ENCODE data around the gene ACADVL. TPM values are rescaled to one million over a fixed set of nuclear protein-coding genes. Genes with fewer than 3 reads are reported as not detected.

The ACADVL gene
- total RNA-seq, result 194 and 236 TPM in 2 replicates

GRCh38 chr17:7219812-7220592 is at the start of gene ACADVL, which contains the start of gene DLG4:
Gene ACADVL (plus strand): TSS chr17:7219938. CDS start chr17:7219985, 47 bp downstream.
Gene DLG4 (minus strand): TSS chr17:7219836.

DNA sequence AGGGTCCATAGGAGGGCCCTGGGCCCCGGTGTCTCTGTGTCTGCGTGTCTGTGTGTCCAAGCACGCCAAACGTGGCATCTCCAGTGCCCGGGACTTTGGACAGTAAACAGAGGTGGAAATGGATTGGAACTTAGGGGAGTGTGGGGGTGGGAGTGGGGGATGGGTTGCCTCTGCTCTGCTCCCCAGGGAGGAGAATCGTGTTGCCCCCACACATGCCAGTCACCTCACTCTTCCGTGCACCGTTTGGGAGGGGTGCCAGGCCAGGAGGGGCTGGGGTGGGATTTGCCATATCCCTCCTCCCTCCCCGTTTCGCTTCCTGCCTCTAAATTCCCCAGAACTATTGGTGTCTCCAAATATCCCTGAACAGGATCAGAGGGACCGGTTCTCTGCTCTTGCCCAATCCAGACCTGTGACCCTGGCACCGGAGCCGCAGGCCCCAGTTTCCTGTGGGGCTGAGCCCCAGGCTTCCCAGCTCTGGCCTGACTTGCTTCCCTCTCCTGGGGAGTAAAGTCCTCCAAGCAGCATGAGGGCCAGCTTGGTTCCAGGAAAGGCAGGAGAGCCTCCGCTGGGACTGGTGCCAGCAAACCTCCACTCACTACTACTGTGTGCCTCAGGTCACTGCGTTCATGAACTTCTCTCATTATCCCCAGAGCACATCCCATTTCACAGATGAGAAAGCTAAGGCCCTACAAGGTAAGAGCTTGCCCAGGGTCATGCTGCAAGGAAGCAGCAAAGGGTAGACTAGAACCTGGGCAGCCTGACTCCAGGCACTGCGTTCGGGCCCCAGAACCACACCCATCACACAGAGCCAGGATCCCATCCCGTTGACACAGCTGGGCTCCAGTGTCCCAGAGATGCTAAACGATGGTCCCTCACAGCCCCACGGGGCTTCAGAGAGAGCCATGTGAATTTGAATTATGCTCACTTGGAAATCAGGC is 40.2 kb upstream of the ACADVL start, which contains the start of gene ASGR1:
Gene ASGR1 (minus strand): TSS at position 54 of the 938 bp plus-strand sequence. CDS start 807 bp downstream, outside the sequence.

DNA sequence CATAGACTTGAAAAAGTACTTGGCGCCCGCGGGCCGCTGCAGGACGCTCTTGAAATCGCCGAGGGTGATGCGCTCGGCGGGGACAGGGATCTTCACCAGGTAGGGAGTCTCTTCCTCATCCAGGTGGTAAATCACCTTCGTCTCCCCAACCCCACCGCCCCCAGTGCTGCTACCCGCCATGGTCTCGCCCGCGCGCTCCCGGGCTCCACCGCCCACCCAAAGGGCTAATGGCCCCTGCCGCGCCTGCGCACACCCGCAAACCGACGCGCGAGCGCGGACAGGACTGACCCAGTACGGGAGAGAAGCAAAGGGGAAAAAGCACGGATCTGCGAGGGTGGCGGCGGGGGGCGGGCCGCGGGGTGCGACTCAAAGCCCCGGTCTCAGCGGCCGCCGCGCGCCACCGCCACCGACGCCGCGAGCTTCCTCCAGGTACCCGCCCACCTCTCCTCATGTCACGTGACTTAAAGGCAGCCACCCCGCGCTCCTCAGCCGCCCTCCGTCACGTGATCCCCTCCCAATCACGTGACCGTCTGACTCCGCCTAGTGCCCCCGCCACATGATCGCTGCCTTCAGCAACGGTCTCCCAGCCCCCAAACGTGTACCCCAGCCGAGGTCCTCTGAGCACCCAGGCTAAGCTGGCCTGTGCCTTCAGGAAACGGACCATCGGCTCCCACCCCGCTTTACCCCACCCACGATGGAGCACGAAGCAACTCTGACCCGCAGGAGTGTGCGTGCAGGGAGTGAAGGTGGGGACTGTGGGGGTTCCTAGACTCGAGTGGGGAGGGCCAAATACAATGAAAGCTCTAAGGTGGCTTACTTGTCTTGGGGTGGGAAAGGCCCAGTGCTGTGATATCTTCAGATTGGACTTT is 14.6 kb downstream of the ACADVL start, which contains the start of gene DVL2:
Gene DVL2 (minus strand): TSS at position 435 of the 869 bp plus-strand sequence. CDS start 255 bp downstream, at position 180.

GRCh38 chr17:7239091-7240027 is 19.6 kb downstream of the ACADVL start, which contains the start of gene PHF23:
Gene PHF23 (minus strand): TSS chr17:7239457. CDS start chr17:7239279, 178 bp downstream.

DNA sequence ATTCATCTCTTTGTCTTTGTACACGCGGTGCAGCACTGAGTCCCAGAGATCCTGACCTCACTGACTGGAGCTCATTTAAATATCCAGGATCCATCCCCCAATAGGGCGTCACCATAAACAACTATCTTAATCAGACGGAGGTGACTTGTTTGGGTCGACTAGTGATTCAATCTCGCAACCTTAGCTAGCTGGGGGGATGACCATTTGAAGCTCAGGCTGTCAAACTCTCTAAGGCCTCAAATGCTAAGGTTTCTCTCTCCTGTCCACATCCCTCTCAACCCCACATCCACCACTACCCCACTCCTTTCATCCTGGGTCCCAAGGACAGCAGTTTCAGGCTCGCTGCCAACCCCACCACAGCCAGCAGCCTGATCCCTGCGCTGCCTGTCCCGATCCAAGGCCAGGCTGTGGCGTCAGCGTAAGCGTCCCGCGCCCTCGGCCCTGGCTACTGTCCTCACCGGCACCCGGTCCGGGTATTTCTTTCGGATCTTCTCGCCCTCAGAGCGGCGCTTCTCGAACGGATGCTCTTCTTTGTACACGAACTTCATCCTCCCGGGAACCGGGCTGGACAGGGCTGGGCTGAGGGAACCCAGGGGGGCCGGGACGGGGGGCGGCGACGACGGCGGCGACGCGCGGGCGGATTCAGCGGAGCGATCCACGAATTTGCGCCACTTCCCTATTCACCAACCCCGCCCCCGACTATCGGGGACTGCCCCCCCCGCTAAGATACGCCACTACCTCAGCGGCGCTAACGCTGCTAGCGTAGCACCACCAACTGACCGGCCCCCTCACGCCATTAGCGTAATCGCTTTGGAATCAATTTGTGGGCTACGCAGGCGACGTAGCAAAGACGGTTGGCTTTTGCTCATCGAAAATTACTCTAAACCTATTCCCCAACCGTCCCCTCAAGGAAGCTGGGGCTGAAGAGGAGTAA is 22.3 kb downstream of the ACADVL start, which contains the start of gene GABARAP:
Gene GABARAP (minus strand): TSS at position 667 of the 934 bp plus-strand sequence. CDS start 119 bp downstream, at position 548.

DNA sequence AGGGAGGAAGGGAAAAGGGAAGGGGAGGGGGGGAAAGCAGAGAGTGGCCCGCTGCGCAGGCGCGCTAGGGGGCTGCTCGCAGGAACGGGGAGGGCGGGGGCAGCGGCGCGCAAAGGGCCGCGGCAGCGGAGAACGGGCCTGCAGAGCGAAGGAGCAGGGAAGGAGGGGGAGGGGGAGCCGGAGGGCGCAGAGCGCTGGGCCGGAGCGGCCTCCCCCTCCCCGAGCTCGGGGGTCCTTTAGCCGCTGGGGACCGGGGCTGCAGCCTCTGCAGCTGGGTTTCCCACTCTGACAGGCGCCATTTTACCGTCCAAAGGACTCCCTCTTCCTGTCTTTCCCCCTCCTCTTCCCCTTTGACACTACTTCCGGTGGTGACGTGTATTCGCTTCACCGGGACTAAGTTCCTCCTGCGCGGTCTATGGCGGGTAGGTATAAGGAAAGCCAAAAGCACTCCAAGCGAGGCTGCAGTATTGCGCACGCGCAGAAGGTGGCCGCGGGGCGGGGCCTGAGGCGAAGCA is 32.0 kb downstream of the ACADVL start, which contains the start of gene CTDNEP1:
Gene CTDNEP1 (minus strand): TSS at position 74 of the 515 bp plus-strand sequence. CDS start 438 bp downstream, outside the sequence.

GRCh38 chr17:7252176-7253043 is 32.7 kb downstream of the ACADVL start, which contains the start of gene ELP5:
Gene ELP5 (plus strand): TSS chr17:7252215. CDS start chr17:7252551, 336 bp downstream.

GRCh38 chr17:7262192-7262934 is 42.6 kb downstream of the ACADVL start, which contains the start of gene CLDN7:
Gene CLDN7 (minus strand): TSS chr17:7262478. CDS start chr17:7262043, 435 bp downstream.

Small RNA genes within 50 kb of the gene (small RNA-seq; reads per million reads assigned to genes)
- gene AC120057.4 (not detected), gene MIR324 (106 reads per million, percentile 99 among the genes with 10 or more reads in this experiment), gene RF00019 (not detected)

Other genes starting within 250 kb of the ACADVL start
- not detected in 2 replicates for gene ALOX12, start 223.9 kb upstream of the ACADVL start, total RNA-seq
- gene RNASEK, start 207.3 kb upstream of the ACADVL start, total RNA-seq, result 31.2 and 47.1 TPM in 2 replicates
- under 0.01 TPM in 2 replicates for gene BCL6B, start 196.9 kb upstream of the ACADVL start, total RNA-seq
- 0.37 and 0.39 TPM in 2 replicates for gene SLC16A13, start 183.9 kb upstream of the ACADVL start, total RNA-seq
- 0.20 TPM in 1 of 2 replicates, not detected in the other for gene SLC16A11, start 175.8 kb upstream of the ACADVL start, total RNA-seq
- not detected in 2 replicates for gene CLEC10A, start 139.7 kb upstream of the ACADVL start, total RNA-seq
- gene ASGR2, start 105.1 kb upstream of the ACADVL start, total RNA-seq, result not detected in 2 replicates
- under 0.01 and 0.39 TPM in 2 replicates for gene ASGR1, start 40.6 kb upstream of the ACADVL start, total RNA-seq
- gene DLG4, start 102 bp upstream of the ACADVL start, total RNA-seq, result 7.3 and 11.9 TPM in 2 replicates
- gene DVL2, start 14.6 kb downstream of the ACADVL start, total RNA-seq, result 63.9 and 93.2 TPM in 2 replicates
- 36.6 and 37.1 TPM in 2 replicates for gene PHF23, start 19.5 kb downstream of the ACADVL start, total RNA-seq
- gene GABARAP, start 22.5 kb downstream of the ACADVL start, total RNA-seq, result 110 and 194 TPM in 2 replicates
- 28.7 and 40.1 TPM in 2 replicates for gene CTDNEP1, start 31.8 kb downstream of the ACADVL start, total RNA-seq
- 28.9 and 31.2 TPM in 2 replicates for gene ELP5, start 32.3 kb downstream of the ACADVL start, total RNA-seq
- gene CLDN7, start 42.5 kb downstream of the ACADVL start, total RNA-seq, result 0.98 and 2.9 TPM in 2 replicates
- under 0.01 TPM in 1 of 2 replicates, not detected in the other for gene SLC2A4, start 61.8 kb downstream of the ACADVL start, total RNA-seq
- gene YBX2, start 74.7 kb downstream of the ACADVL start, total RNA-seq, result not detected in 2 replicates
- gene EIF5A, start 87.7 kb downstream of the ACADVL start, total RNA-seq, result 909 and 1,080 TPM in 2 replicates
- gene GPS2, start 95.4 kb downstream of the ACADVL start, total RNA-seq, result 39.9 and 46.7 TPM in 2 replicates
- 14.7 and 21.7 TPM in 2 replicates for gene NEURL4, start 109.4 kb downstream of the ACADVL start, total RNA-seq
- 0.20 and 2.2 TPM in 2 replicates for gene ACAP1, start 116.6 kb downstream of the ACADVL start, total RNA-seq
- 2.6 and 4.1 TPM in 2 replicates for gene KCTD11, start 132.2 kb downstream of the ACADVL start, total RNA-seq
- not detected in 2 replicates for gene TMEM95, start 135.2 kb downstream of the ACADVL start, total RNA-seq
- gene TNK1, start 161.2 kb downstream of the ACADVL start, total RNA-seq, result 0.20 TPM in 1 of 2 replicates, not detected in the other
- 22.8 and 26.8 TPM in 2 replicates for gene PLSCR3, start 174.6 kb downstream of the ACADVL start, total RNA-seq
- gene TMEM256, start 184.2 kb downstream of the ACADVL start, total RNA-seq, result 103 and 132 TPM in 2 replicates
- gene NLGN2, start 187.9 kb downstream of the ACADVL start, total RNA-seq, result 2.9 and 4.4 TPM in 2 replicates
- not detected in 2 replicates for gene SPEM1, start 200.4 kb downstream of the ACADVL start, total RNA-seq
- gene SPEM2, start 205.7 kb downstream of the ACADVL start, total RNA-seq, result not detected in 2 replicates
- not detected in 2 replicates for gene SPEM3, start 208.9 kb downstream of the ACADVL start, total RNA-seq
- 0.98 and 1.1 TPM in 2 replicates for gene TMEM102, start 215.5 kb downstream of the ACADVL start, total RNA-seq
- gene FGF11, start 219.6 kb downstream of the ACADVL start, total RNA-seq, result under 0.01 and 0.37 TPM in 2 replicates
- gene CHRNB1, start 225.1 kb downstream of the ACADVL start, total RNA-seq, result 2.0 and 3.7 TPM in 2 replicates